Measurements from ENCODE around the gene SH2D3A.
"Not testable (repeated sequence)": the region's sequence is repeated elsewhere in the genome, so short reads cannot be mapped to it uniquely, and the experiment has no call there.

The SH2D3A gene

DNA sequence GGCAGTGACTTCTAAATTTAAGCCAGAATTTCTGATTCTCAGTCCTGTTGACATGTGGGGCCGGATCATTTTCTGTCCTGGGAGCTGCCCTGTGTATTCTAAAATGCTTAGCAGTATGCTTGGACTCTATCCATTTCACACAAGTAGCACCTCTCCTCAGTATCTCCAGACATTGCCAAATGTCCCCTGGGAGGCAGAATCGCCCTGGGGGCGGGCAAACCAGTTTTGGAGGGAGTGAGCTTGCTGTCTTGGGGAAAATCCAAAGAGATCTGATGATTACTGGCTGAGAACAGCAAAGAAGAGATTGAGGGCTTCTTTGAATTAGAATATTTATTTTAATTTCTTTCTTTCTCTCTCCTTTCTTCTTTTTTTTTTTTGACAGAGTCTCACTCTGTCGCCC, 21.7 kb upstream of the SH2D3A start:
- DNase-seq (ENCODE audit: low read depth) = no peak

DNA sequence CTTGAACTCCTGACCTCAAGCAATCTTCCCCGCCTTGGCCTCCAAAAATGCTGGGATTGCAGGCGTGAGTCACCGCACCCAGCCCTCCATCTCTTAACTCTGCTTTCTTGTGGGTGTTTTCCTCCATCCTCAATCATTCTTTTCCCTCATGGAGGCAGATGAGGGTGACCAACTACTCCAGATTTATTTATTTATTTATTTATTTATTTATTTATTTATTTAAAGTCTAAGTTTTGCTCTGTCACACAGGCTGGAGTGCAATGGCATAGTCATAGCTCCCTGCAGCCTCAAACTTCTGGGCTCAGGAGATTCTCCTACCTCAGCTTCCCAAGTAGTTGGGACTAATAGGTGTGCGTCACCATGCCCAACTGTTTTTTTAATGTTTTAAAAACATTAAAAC, 20.2 kb upstream of the SH2D3A start:
- no peak for DNase-seq (ENCODE audit: low read depth)

DNA sequence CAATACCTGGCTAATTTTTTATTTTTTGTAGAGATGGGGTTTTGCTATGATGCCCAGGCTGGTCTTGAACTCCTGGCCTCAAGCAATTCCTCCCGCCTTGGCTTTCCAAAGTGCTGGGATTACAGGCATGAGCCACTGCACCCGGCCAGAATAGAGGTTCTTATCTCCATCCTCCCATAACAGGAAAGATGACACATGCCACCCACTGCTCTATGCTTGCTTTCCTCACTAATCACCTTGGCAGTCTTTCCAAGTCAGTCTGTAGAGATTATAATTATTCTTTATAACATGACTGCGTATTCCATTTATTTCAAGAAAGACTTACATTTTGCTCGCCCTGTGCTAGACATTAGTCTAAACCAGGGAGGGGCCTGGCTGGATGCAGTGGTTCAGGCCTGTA, 12.0 kb upstream of the SH2D3A start:
- no peak for DNase-seq (ENCODE audit: low read depth)

DNA sequence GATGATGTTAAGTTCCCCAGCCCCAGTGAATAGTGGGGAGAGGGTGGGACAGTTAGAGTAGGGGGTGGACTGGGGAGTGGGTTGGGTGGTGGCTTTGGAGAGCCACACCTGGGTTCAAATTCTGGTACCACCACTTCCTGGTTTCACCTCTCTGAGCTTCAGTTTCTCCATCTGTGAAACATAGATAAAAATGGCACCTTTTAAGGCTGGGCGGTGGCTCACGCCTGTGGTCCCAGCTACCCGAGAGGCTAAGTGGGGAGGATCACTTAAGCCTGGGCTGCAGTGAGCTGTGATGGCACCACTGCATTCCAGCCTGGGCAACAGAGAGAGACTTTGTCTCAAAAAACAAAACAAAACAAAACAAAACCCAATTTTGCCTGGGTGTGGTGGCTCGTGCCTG, 11.2 kb upstream of the SH2D3A start:
- DNase-seq (ENCODE audit: low read depth) = no peak

- no peak for DNase-seq (ENCODE audit: low read depth)
Measured at GRCh38 chr19:6777434-6777833, 10.2 kb upstream of the SH2D3A start.

GRCh38 chr19:6776999-6777398, 9.8 kb upstream of the SH2D3A start:
- DNase-seq (ENCODE audit: low read depth) = no peak

DNA sequence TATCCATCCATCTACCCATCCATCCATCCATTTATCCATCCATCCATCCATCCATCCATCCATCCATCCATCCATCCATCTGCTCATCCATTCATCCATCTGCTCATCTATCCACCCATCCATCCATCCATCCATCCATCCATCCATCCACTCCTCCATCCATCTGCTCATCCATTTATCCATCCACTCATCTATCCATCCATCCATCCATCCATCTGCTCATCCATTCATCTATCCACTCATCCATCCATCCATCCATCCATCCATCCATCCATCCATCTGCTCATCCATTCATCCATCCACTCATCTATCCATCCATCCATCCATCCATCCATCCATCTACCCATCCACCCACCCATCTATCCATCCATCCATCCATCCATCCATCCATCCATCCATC, 8.8 kb upstream of the SH2D3A start:
- DNase-seq (ENCODE audit: low read depth) = not testable (repeated sequence)

DNA sequence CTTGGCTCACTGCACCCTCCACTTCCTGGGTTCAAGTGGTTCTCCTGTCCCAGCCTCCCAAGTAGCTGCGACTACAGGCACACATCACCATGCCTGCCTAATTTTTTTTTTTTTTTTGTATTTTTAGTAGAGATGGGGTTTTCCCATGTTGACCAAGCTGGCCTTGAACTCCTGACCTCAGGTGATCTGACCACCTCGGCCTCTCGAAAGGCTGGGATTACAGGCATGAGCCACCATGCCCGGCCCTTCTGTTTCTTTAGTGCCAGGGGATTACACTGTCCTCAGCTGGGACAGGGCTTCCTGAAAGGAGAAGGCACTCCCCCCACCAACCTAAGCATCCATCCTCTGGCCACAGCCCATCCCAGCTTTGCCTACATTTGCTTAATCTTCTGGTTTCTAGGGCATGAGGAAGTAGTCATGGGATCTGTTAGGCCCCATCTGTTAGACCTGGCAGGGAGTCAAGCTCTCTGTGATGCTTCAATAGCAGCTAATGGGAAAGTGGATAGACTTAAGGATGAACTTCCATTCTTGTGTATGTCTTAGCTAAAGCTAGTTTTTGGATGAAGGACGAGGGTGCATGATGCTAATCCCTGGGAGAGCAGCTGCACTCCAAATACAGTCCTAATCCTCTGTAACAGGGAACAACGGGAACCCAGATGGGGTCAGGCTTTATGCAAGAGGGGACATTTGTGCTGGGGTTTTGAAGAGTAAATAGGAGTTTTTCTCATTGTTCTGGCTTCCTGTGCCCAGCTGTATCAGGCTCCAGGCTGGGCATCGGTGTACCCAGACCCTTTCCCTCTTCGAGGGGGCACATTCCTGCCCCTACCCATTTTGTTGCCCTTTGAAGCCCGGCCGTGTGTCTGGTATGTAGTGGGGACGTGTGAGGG, 7.8 kb upstream of the SH2D3A start:
- DNase-seq (ENCODE audit: low read depth) = no peak

DNA sequence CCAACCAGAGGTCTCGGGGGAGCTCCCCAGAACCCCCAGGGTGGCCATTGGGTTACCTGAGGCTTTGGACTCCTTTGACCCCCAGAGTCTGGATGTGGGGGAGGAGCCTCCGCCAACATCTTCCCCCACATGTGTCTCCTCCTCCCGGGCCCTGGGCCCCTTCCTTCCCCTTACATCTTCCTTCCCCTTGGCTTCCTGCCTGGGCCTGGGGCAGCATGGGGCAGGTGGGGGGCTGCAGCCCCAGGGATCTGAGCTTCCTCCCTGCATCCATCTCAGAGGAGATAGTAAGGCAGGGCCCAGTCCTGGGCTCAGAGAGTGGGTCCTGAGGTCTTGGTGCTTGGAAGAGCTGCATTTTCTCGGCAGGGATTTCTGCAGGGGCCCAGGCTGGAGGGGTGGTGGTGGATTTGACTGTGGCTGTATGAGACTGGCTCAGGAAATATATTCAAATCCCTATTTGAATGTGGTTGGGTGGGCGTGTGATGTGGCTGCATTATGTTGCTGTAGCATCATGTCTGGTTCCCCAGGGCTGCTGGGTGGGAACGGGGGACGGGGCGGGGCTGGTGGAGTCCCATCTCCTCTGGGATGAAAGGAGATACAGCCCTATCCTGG, 6.2 kb upstream of the SH2D3A start:
- peak; percentile 49 for DNase-seq (ENCODE audit: low read depth)

- DNase-seq (ENCODE audit: low read depth) = no peak
Measured at GRCh38 chr19:6772866-6773322, 5.7 kb upstream of the SH2D3A start.

- DNase-seq (ENCODE audit: low read depth) = peak; percentile 76
Measured at GRCh38 chr19:6772028-6772865, 5.0 kb upstream of the SH2D3A start, which contains the start of gene VAV1. Gene VAV1, plus strand, starts transcription at chr19:6772708. Its CDS starts 100 bp downstream, at chr19:6772808.

DNA sequence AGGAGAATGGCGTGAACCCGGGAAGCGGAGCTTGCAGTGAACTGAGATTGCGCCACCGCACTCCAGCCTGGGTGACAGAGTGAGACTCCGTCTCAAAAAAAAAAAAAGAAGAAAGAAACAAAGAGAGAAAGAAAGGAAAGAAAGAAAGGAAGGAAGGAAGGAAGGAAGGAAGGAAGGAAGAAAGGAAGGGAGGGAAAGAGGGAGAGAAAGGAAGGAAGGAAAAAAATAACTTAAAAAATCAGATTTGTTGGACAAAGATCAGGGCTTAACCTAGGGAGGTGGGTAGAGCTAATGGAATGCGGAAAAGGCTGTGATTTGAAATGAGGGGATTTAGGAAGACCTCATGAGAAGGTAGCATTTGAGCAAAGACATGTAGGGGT, 4.4 kb upstream of the SH2D3A start:
- not testable (repeated sequence) for DNase-seq (ENCODE audit: low read depth)

DNA sequence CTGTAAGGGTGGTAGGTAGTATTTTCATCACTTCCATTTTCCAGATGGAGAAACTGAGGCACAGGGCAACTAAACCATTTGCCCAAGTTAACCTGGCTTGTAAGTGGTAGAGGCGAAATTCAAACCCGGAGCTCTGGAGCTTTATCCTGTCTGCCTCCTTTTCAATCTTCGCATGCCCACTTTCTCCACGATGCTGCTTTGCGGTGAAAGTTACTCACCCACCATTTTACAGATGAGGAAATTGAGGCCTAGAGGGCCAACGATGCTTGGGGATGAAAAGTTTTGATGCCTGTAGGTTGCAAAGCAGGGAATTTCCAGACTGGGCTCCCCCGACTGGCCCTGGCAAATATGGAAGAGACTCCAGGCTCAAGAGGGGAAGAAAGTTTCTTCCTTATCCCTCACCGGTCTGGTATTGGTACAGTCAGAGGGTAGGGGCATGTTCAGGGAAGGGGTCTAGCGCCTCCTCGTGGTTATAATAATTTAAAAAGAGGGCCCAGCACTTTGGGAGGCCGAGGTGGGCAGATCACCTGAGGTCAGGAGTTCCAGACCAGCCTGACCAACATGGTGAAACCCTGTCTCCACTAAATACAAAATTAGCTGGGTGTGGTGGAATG, 1.9 kb upstream of the SH2D3A start:
- DNase-seq (ENCODE audit: low read depth) = no peak

GRCh38 chr19:6768236-6768785, 1.1 kb upstream of the SH2D3A start:
- DNase-seq (ENCODE audit: low read depth) = no peak

DNA sequence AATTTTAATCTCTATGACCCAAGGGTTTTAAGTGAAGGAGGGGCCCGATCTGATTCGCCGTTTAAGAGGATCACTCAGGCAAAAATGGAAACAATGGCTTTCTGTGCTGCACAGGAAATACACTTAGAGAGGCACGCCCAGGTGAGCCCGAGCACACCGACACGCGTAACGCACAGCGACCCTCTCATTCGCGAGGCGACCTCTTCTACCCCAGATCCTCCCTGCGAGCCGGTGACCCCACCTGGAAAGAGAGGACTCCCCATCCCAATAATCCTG, 216 bp downstream of the SH2D3A start:
- no peak for DNase-seq (ENCODE audit: low read depth)

DNA sequence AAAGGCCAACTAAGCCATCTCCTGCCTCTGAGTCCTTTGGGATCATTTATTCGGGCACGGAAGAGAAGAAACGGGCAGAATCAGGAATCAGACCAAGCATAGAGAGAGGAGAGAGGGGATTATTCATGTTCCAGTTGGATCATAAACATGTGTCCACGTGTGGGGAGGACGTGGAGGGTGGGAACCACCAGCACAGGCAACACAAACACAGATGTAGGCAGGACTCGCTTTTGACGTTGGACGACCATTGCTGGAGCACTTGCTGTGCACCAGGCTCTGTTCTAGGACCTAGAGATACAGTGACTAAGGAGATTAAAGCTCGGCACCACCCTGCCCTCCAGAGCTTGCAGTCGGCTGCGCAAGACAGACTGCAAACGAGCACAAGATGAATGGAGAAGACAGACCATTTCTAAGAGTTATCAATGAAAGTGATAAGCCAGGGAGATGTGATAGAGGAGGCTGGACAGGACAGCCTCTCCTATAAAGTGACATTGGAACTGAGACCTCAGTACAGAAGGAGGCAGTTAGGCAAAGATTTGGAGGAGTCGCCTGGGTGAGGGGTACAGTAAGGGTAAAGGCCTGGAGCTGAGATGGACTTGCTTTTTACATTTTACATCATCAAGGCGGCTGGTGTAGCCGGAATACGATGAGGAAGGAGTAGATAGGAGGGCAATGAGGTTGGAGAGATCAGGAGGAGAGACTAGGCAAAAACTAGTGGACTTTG, 716 bp downstream of the SH2D3A start:
- no peak for DNase-seq (ENCODE audit: low read depth)

- no peak for DNase-seq (ENCODE audit: low read depth)
Measured at GRCh38 chr19:6765738-6766356, 1.4 kb downstream of the SH2D3A start.

- not testable (repeated sequence) for DNase-seq (ENCODE audit: low read depth)
Measured at GRCh38 chr19:6762253-6762797, 4.9 kb downstream of the SH2D3A start.

DNA sequence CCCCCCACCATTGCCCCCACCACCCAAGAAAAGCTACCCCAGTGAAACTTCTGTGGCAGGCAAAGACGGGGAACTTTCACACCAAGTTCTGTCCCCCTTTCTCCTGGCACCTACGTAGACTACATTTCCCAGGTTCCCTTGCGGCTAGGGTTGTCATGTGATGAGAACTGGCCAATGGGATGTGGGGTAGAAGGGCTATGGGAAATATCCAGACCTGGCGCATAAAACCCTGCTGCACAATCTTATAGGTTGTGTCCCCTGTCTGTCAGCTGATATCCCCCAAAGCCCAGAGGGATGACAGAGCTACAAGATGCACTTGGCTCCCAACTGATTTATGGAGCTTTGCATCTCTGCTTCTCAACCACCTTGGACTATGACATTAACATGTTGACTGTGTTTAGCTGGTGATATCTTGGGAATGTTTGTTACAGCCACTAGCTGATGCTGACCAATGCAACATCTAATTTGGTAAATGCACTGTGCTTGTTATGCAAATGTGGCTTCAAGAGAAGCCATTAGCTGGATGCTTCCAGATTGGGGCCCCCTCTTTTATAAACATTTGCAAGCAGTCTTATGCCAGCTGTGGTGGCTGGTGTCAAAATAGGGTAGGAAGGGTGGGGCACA, 6.1 kb downstream of the SH2D3A start:
- DNase-seq (ENCODE audit: low read depth) = no peak

DNA sequence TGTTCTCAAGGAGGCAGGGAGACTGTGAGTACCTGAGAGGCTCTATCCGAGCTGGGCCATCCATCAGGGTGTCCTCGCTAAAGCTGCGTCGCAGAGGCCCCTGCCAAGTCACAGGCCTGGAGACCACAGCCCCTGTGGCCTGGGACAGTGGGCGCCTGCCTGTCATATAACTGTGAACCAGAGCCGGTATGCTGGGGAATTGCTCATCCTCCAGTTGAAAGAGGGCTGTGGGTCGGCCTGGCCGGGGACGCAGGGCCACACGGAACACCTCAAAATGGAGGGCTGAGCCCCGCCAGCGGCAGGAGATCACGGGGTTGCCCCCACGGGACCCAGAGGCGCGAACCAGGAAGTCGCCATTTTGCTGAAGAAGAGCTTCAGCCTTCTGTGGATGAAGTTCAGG, 6.6 kb downstream of the SH2D3A start:
- no peak for DNase-seq (ENCODE audit: low read depth)
